Upper lobe of left lung (tissue), 4 donors: ENCODE measurements around the gene HAUS3.

Experiments
- EP300 ChIP-seq, 4 donors: sonication (generic); formaldehyde crosslinking; IDR thresholded peaks; one replicate each; pipeline ENCODE4 v1.5.1; 2017; ENCODE audit warnings: antibody characterized with exemption in 4 of 4, control low read depth in 2 of 4
- POLR2A ChIP-seq, 4 donors: fragments of 450-650 bp; IDR thresholded peaks; one replicate each; pipeline ENCODE4 v1.5.1; 2016 to 2017; ENCODE audit warnings: antibody characterized with exemption in 4 of 4, mild to moderate bottlenecking in 2 of 4
- POLR2AphosphoS5 ChIP-seq, 2 donors: sonication (generic); formaldehyde crosslinking; IDR thresholded peaks; one replicate each; pipeline ENCODE4 v1.5.1; 2017; ENCODE audit warnings: antibody characterized with exemption in 2 of 2
- TF ChIP-seq, protein P1 (sequence below), 6 experiments: fragments of 450-650 bp in 4 of 6; fragments of 200-600 bp in 2 of 6; sonication (generic) in 2 of 6; IDR thresholded peaks; one replicate each; pipeline ENCODE4 v1.5.1; 2016 to 2019; ENCODE audit warnings: antibody characterized with exemption in 6 of 6

DNA sequence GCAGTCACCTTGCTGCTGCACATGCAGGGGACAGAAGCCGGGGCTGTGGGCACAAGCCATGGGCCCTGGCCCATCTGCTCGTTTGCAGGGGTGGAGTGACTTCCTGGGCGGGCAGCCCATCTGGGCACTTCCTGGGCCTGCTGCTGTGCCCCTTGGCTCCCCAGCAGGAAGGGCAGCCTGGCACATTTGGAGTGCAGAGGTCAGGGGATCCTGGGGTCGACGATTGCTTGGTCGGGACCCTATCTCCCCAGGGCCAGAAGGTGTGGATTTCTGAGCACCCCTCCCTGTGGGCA, 30.9 kb upstream of the HAUS3 start:
- TF ChIP-seq, protein P1, sequence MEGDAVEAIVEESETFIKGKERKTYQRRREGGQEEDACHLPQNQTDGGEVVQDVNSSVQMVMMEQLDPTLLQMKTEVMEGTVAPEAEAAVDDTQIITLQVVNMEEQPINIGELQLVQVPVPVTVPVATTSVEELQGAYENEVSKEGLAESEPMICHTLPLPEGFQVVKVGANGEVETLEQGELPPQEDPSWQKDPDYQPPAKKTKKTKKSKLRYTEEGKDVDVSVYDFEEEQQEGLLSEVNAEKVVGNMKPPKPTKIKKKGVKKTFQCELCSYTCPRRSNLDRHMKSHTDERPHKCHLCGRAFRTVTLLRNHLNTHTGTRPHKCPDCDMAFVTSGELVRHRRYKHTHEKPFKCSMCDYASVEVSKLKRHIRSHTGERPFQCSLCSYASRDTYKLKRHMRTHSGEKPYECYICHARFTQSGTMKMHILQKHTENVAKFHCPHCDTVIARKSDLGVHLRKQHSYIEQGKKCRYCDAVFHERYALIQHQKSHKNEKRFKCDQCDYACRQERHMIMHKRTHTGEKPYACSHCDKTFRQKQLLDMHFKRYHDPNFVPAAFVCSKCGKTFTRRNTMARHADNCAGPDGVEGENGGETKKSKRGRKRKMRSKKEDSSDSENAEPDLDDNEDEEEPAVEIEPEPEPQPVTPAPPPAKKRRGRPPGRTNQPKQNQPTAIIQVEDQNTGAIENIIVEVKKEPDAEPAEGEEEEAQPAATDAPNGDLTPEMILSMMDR (IDR thresholded peaks at IDR 0.05) = no peak
- TF ChIP-seq EP300 (IDR thresholded peaks at IDR 0.05) (no peak), POLR2A (IDR thresholded peaks at IDR 0.05) (no peak), POLR2AphosphoS5 (IDR thresholded peaks at IDR 0.05) (no peak)
